ENCODE data around the gene ADNP2.

ADNP2 gene

DNA sequence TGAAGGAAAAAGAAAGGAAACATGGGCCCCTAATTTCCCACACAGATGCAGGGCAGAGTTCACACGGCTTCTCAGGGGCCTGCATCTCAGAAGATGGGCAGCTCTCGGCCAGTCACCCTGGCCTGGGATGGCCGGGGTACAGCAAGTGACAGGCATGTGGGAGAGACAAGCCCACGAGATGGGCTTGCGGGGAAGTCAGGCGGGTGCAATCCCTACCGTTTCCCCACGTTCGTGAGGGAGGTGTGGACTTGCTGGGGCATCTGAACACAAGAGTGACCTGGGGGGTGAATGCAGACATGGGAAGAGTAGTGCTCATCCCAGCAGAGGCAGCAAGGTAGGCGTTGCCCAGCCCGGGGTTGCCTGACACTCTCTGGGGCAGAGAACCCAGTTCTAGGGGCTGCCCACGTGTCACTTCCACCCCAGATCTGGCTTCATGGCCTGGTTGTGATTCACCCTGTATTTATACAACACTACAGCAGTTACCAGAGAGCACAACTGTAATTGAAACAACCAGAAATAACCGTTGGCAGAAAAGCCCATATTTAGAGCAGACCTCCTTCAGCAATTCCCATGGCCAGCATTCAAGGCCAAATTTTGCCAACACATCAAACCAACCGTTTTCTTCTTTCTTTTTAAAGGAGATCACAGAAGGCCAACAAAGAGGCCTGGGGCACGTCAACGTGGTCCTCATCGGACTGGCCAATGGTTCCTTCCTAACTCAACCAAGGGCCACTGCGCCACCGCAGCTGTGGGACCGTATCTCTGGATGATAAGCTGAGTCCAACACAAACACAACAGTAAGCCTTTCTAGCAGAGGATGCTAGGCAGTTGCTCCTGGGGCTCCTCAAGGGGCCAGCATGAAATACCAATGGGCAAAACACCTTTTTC, 79.8 kb downstream of the ADNP2 start:
- no peak for DNase-seq (ENCODE audit: low read depth in 1 of 2, low spot score in 1 of 2)

DNA sequence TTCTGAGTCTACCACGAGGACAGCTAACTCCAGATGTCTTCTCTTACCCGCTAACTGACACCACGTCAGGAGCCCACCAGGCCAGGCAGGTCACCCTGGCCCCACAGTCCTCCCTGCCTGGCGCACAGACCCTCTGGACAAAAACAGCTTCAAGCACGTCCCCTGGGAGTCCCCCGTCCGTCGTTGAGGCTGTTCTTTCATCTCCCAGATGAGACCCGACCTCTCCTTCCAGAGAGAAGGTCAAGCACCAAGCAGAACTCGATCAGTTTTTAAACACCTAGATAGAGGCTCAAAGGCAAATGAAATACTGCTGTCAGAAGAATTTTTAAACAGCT, 80.4 kb downstream of the ADNP2 start:
- no peak for DNase-seq (ENCODE audit: low read depth in 1 of 2, low spot score in 1 of 2)
